Measurements from ENCODE around the gene C5orf58. TPM values are rescaled to one million over a fixed set of nuclear protein-coding genes. Genes with fewer than 3 reads are reported as not detected.

The C5orf58 gene
- polyA plus RNA-seq, 1 donor (not counting 4 experiments of a cell fraction or from before 2014, with no cell fraction given) = not detected

- H3K4me1 ChIP-seq (ENCODE audit: control insufficient read depth, extremely low read depth, insufficient read depth, low read length) = no peaks in the 10 kb centered on the region
- no peak for FAIRE-seq
- H3K36me3 ChIP-seq (ENCODE audit: control insufficient read depth in 2 of 2, extremely low read depth in 1 of 2, insufficient read depth in 2 of 2, low read length in 2 of 2) = no peaks in the 10 kb centered on the region
These were observed 36.1 kb downstream of the C5orf58 start for GRCh38 chr5:170268884-170269283.

GRCh38 chr5:170269579-170269978 lies 36.8 kb downstream of the C5orf58 start:
- TF ChIP-seq CTCF (optimal IDR thresholded peaks at IDR 0.05 in 1 of 3, IDR thresholded peaks at IDR 0.05 in 1 of 3, conservative IDR thresholded peaks at IDR 0.05 in 1 of 3; ENCODE audit: extremely low read depth in 1 of 3, insufficient read depth in 2 of 3, low read length in 3 of 3) (no peak), EZH2 (IDR thresholded peaks at IDR 0.05; ENCODE audit: low read length) (no peak)
- Histone ChIP-seq H3K9ac (ENCODE audit: control insufficient read depth, extremely low read depth, insufficient read depth, low read length) (no peak overlapping the region), H3K9me1 (ENCODE audit: control insufficient read depth, extremely low read depth, insufficient read depth, low read length) (no peaks in the 10 kb centered on the region), H3K9me3 (ENCODE audit: control insufficient read depth, low read depth, low read length) (no peaks in the 10 kb centered on the region), H3K4me2 (ENCODE audit: control insufficient read depth, extremely low read depth, insufficient read depth, low read depth, low read length) (no peak overlapping the region), H3K79me2 (ENCODE audit: control insufficient read depth, insufficient read depth, low read length) (no peaks in the 10 kb centered on the region), H4K20me1 (ENCODE audit: control insufficient read depth, extremely low read depth, insufficient read depth, low read length) (no peaks in the 10 kb centered on the region), H2AFZ (ENCODE audit: control insufficient read depth, low read length) (no peak overlapping the region), H3K4me3 (ENCODE audit: control insufficient read depth in 2 of 3, extremely low read depth in 1 of 3, insufficient read depth in 2 of 3, low read depth in 1 of 3, low read length in 3 of 3) (no peak overlapping the region), H3K4me1 (ENCODE audit: control insufficient read depth, extremely low read depth, insufficient read depth, low read length) (no peaks in the 10 kb centered on the region), H3K27ac (ENCODE audit: control insufficient read depth, insufficient read depth, low read length) (no peak overlapping the region), H3K27me3 (ENCODE audit: control insufficient read depth, extremely low read depth, insufficient read depth, low read length) (peaks cover 16% of the 10 kb centered on the region), H3K36me3 (ENCODE audit: control insufficient read depth in 2 of 2, extremely low read depth in 1 of 2, insufficient read depth in 2 of 2, low read length in 2 of 2) (no peaks in the 10 kb centered on the region)
- dilution Hi-C loops (cut with MboI; ENCODE audit: extremely low pct_ligation_motif_present, low sequenced_read_pairs) = no loop called here
- FAIRE-seq (no peak), DNase-seq (ENCODE audit: low read depth, low spot score) (no peak)

More at GRCh38 chr5:170268884-170269283, 36.1 kb downstream of the C5orf58 start:
- Histone ChIP-seq H3K9ac (ENCODE audit: control insufficient read depth, extremely low read depth, insufficient read depth, low read length) (no peak overlapping the region), H3K27me3 (ENCODE audit: control insufficient read depth, extremely low read depth, insufficient read depth, low read length) (peaks cover 16% of the 10 kb centered on the region), H4K20me1 (ENCODE audit: control insufficient read depth, extremely low read depth, insufficient read depth, low read length) (no peaks in the 10 kb centered on the region), H3K4me3 (ENCODE audit: control insufficient read depth in 2 of 3, extremely low read depth in 1 of 3, insufficient read depth in 2 of 3, low read depth in 1 of 3, low read length in 3 of 3) (no peak overlapping the region), H2AFZ (ENCODE audit: control insufficient read depth, low read length) (no peak overlapping the region), H3K9me1 (ENCODE audit: control insufficient read depth, extremely low read depth, insufficient read depth, low read length) (no peaks in the 10 kb centered on the region), H3K79me2 (ENCODE audit: control insufficient read depth, insufficient read depth, low read length) (no peaks in the 10 kb centered on the region), H3K4me2 (ENCODE audit: control insufficient read depth, extremely low read depth, insufficient read depth, low read depth, low read length) (no peak overlapping the region), H3K9me3 (ENCODE audit: control insufficient read depth, low read depth, low read length) (no peaks in the 10 kb centered on the region), H3K27ac (ENCODE audit: control insufficient read depth, insufficient read depth, low read length) (no peak overlapping the region)
- TF ChIP-seq EZH2 (IDR thresholded peaks at IDR 0.05; ENCODE audit: low read length) = no peak
- TF ChIP-seq CTCF (optimal IDR thresholded peaks at IDR 0.05 in 1 of 3, IDR thresholded peaks at IDR 0.05 in 1 of 3, conservative IDR thresholded peaks at IDR 0.05 in 1 of 3; ENCODE audit: extremely low read depth in 1 of 3, insufficient read depth in 2 of 3, low read length in 3 of 3) = no peak
- DNase-seq (ENCODE audit: low read depth, low spot score) = no peak
- dilution Hi-C loops (cut with MboI; ENCODE audit: extremely low pct_ligation_motif_present, low sequenced_read_pairs) = no loop called here

All from keratinocyte (primary cell).